Subcutaneous adipose tissue (tissue), 4 donors: Measurements from ENCODE around the gene ARFGEF3. TPM values are rescaled to one million over a fixed set of nuclear protein-coding genes. Genes with fewer than 3 reads are reported as not detected.

ENCODE experiments used
- small RNA-seq: library from RNA; depleted of rRNA; stranded (forward); fragments of <200 nt; gene quantifications from one replicate; pipeline ENCODE3, GENCODE V24; 2016
- total RNA-seq, 4 donors: library from RNA; depleted of rRNA; stranded (reverse); fragments of >200 nt; gene quantifications; one replicate each; pipeline ENCODE4 v1.1.0, GENCODE V29; 2016
- TF ChIP-seq, protein P1 (sequence below): fragments of 450-650 bp; IDR thresholded peaks from one replicate; pipeline ENCODE4 v1.5.1; 2016; ENCODE audit warnings: low read depth, mild to moderate bottlenecking, control low read depth, antibody characterized with exemption, moderate library complexity

The ARFGEF3 gene
- total RNA-seq, 4 donors from 2014 or later = 1.0 to 6.2 (median 2.3) TPM

DNA sequence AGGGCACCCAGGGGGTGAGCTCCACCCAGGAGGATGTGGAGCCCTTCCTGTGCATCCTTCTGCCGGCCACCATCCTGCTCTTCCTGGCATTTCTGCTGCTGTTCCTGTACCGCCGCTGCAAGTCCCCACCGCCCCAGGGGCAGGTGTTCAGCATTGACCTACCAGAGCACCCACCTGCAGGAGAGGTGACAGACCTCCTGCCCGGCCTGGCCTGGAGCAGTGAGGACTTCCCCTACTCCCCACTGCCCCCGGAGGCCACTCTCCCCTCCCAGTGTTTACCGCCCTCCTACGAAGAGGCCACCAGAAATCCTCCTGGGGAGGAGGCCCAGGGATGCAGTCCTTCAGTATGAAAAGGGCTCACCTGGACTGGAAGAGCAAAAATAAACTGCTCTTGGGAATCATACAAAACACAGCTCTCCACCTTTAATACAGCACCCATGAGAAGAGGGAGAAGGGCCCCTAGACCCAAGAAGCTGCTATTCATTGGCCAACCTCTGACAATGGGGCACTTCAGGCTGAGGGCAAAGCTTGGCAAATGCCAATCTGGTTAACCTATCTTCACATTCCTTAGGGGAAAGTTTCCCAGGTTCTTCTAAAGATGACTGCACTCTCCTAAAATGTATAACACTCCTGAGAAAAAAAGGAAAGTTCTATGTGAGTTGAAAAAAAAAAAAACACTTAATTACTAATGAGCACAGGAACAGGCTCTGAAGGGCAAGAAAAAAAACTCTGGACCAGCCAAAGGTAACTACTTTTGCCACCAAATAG lies 220.9 kb downstream of the ARFGEF3 start:
- TF ChIP-seq, protein P1, sequence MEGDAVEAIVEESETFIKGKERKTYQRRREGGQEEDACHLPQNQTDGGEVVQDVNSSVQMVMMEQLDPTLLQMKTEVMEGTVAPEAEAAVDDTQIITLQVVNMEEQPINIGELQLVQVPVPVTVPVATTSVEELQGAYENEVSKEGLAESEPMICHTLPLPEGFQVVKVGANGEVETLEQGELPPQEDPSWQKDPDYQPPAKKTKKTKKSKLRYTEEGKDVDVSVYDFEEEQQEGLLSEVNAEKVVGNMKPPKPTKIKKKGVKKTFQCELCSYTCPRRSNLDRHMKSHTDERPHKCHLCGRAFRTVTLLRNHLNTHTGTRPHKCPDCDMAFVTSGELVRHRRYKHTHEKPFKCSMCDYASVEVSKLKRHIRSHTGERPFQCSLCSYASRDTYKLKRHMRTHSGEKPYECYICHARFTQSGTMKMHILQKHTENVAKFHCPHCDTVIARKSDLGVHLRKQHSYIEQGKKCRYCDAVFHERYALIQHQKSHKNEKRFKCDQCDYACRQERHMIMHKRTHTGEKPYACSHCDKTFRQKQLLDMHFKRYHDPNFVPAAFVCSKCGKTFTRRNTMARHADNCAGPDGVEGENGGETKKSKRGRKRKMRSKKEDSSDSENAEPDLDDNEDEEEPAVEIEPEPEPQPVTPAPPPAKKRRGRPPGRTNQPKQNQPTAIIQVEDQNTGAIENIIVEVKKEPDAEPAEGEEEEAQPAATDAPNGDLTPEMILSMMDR = no peak

DNA sequence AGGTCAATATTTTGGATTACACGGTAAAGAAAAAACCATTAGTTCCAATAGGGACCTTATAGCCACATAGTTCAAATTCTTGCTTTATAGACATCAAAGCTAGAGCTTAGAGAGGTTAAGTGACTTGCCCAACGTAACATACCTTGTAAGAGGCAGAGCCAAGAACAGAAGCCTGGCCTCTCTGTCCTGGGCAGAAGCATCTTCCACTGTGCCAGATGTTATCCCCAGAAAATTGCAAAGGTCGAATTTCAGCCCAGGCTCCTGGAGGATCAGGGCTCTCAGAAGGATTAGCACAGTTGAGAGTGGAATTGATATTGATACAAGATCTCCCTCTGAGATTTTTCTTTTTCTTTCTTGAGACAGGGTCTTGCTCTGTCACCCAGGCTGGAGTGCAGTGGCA lies 222.0 kb downstream of the ARFGEF3 start:
- TF ChIP-seq, protein P1 = no peak

DNA sequence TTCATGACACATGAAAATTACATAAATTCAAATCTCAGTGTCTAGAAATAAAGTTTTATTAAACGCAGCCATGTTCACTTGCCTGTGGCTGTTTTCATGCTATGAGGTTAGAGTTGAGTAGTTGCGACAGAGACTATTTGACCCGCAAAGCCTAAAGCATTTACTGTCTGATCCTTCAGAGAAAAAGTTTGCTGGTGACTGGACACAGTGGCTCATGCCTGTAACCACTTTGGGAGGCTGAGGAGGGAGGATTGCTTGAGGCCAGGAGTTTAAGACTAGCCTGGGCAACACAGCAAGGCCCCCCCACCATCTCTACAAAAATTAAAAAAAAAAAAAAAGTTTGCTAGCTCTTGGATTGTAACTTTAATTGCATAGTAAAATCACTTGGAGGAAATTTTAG lies 225.2 kb downstream of the ARFGEF3 start:
- TF ChIP-seq, protein P1 = no peak

DNA sequence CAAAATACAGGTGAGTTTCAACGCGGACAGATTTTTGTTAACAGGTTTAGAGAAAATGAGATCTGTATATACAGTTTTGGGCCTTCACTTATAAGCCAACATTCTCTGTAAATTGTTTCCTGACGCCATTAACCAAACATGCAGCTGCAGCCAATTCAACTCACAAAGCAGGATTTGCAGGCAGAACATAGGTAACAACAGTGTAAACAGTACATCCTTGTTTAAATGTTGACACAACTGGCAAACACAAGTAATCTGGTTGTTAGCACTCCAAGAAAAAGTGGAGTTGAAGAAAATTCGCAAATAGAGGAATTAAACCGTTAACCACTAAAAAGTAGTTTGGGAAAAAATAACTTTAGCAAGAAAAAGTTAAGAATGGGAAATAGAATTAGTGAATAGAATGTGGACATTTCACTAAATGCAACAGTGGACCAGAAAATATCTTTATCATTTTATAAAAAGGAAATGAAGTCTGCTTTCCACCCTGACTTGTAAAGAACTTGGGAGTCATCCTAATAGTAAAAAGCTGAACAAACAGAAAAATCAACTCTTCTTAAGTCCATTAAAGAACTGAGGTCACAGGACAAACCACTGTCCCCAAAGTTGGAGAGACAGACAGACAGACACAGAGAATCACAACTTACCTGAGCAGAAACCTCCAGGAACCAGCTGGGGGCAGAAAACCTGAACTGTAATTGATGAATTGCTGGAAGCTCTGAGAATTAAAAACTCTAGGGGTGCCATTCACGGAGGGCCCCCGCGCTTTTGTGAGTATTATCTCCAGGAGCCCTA lies 226.0 kb downstream of the ARFGEF3 start:
- TF ChIP-seq, protein P1 = no peak

DNA sequence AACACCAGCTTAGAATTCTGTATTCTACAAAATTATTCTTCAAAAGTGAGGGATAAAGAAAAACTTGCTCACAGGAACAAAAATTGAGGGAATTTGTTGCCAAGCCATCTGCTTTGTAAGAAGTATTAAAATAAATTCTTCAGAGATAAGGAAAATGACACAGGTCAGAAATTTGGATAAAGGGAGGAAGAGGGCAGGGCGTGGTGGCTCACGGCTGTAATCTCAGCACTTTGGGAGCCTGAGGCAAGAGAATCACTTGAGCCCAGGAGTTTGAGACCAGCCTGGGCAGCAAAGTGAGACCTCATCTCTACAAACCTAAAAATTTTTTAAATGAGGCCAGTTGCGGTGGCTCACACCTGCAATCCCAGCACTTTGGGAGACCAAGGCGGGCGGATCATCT lies 227.8 kb downstream of the ARFGEF3 start:
- TF ChIP-seq, protein P1 = no peak

Small RNA genes within 50 kb of the gene (small RNA-seq; reads per million reads assigned to genes)
- not detected for gene AL031003.1

Other genes starting within 250 kb of the ARFGEF3 start
- 10 to 100 TPM; 21.5 to 80.2 (median 34.7) TPM for gene PERP, start 54.5 kb upstream of the ARFGEF3 start, total RNA-seq
- not detected for gene PBOV1, start 56.6 kb downstream of the ARFGEF3 start, total RNA-seq
- gene SMIM28, start 216.0 kb downstream of the ARFGEF3 start, total RNA-seq = not detected
- 100 to 1,000 TPM; 119 to 797 (median 222) TPM for gene HEBP2, start 242.3 kb downstream of the ARFGEF3 start, total RNA-seq